Measurements from ENCODE around the gene BCAM. TPM values are rescaled to one million over a fixed set of nuclear protein-coding genes. Genes with fewer than 3 reads are reported as not detected.

BCAM gene
- total RNA-seq, 1 experiment from 2014 or later, result 73.0 TPM

DNA sequence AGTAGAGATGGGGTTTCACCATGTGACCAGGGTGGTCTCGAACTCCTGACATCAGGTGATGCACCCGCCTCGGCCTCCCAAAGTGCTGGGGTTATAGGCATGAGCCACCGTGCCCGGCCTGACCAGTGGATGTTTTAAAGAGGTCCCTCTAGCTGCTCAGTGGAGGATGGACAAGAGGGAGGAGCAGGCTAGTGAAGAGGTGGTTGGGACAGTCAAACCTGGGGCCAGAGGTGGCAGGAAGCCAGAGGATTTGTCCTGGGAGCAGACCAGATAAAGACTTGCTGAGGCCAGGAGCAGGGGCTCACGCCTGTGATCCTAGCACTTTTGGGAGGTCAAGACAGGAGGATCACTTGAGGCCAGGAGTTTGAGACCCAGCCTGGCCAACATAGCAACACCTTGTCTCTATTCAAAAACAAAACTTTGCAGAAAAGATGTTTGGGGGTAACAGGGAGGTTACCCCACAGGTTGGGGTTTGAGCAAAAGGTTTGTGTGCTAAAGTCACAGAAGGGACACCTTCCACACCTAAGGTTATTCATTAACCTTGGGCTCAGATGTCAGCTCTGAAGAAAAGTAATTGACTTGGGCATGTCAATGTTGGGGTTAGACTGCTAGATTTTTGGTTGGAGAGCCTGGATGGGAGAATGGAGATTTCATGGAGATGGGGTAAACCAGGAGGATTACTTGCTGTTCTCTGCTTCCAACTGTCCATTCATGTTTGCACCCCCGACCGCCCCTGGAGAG, 9.0 kb downstream of the BCAM start:
- no peak overlapping the region for H3K18ac ChIP-seq (ENCODE audit: insufficient read length, low read depth, low read length)
- H3K4ac ChIP-seq (ENCODE audit: low read depth, low read length), result no peak overlapping the region
- no peak overlapping the region for H3T11ph ChIP-seq (ENCODE audit: low read length)
- no peaks in the 10 kb centered on the region for H3K9me3 Mint-ChIP-seq
- no peak overlapping the region for H3K23ac ChIP-seq (ENCODE audit: insufficient read length, low read depth, low read length)
- H3K9me3 ChIP-seq (ENCODE audit: control insufficient read depth, low read depth, low read length), result no peaks in the 10 kb centered on the region
- no peak overlapping the region for H2BK20ac ChIP-seq (ENCODE audit: low read depth, low read length, poor library complexity, severe bottlenecking)
- no peaks in the 10 kb centered on the region; the same call in 1 of the 2 replicates for H3K27me3 ChIP-seq (ENCODE audit: insufficient read depth, low read length)
- H3K9ac ChIP-seq (ENCODE audit: extremely low read depth, insufficient read length, low read length), result no peak overlapping the region
- no peak overlapping the region for H2BK120ac ChIP-seq (ENCODE audit: low read depth, low read length, poor library complexity, severe bottlenecking)
- DNase-seq, result no peak
- H4K91ac ChIP-seq (ENCODE audit: insufficient read length, low read depth, low read length), result no peak overlapping the region
- no peak overlapping the region for H2BK12ac ChIP-seq (ENCODE audit: insufficient read length, low read depth, low read length)
- WGBS (ENCODE audit: extremely low coverage, insufficient read length, low lambda C conversion rate), result no CpG with 5 or more reads among the region's 8 CpGs
- H3K4me3 Mint-ChIP-seq, result peak overlapping the region in 1 of 2 experiments; percentile 35; a peak in 3 of 5 replicates
- H4K20me1 ChIP-seq (ENCODE audit: control insufficient read depth, insufficient read depth, insufficient read length), result no peaks in the 10 kb centered on the region
- H3K27ac Mint-ChIP-seq, result 0 out of 7 replicates have a peak overlapping the region, but pooled peaks of 1 of the 3 experiments have one; percentile 50
- H3K79me1 ChIP-seq (ENCODE audit: insufficient read depth, low read depth, low read length, poor library complexity, severe bottlenecking), result no peaks in the 10 kb centered on the region
- no peaks in the 10 kb centered on the region for H3K79me2 ChIP-seq (ENCODE audit: insufficient read depth, low read length)
- H3K36me3 Mint-ChIP-seq (ENCODE audit: insufficient read depth in 1 of 3, low read depth in 3 of 3), result peaks cover 22 to 57% (median 39%) of the 10 kb centered on the region in 3 experiments
- no peak overlapping the region for H2BK15ac ChIP-seq (ENCODE audit: low read depth, low read length)
- no peak overlapping the region for H3K14ac ChIP-seq (ENCODE audit: insufficient read depth, low read length)
- H4K5ac ChIP-seq (ENCODE audit: insufficient read length, low read depth, low read length), result no peak overlapping the region
- no peaks in the 10 kb centered on the region for H3K23me2 ChIP-seq (ENCODE audit: insufficient read length, low read depth, low read length, poor library complexity, severe bottlenecking)
- H3K4me2 ChIP-seq (ENCODE audit: insufficient read depth, insufficient read length, low read length), result no peak overlapping the region
- no peak overlapping the region for H3K56ac ChIP-seq (ENCODE audit: insufficient read length, low read depth, low read length)
- no peak overlapping the region for H2AK5ac ChIP-seq (ENCODE audit: insufficient read length, low read length)
- peaks cover 22% of the 10 kb centered on the region for H3K27me3 Mint-ChIP-seq (ENCODE audit: low read depth)
- H3K4me1 Mint-ChIP-seq, result peaks cover 0 to 5% of the 10 kb centered on the region in 2 experiments; a peak in 1 of 4 replicates
- TF ChIP-seq, protein P1, sequence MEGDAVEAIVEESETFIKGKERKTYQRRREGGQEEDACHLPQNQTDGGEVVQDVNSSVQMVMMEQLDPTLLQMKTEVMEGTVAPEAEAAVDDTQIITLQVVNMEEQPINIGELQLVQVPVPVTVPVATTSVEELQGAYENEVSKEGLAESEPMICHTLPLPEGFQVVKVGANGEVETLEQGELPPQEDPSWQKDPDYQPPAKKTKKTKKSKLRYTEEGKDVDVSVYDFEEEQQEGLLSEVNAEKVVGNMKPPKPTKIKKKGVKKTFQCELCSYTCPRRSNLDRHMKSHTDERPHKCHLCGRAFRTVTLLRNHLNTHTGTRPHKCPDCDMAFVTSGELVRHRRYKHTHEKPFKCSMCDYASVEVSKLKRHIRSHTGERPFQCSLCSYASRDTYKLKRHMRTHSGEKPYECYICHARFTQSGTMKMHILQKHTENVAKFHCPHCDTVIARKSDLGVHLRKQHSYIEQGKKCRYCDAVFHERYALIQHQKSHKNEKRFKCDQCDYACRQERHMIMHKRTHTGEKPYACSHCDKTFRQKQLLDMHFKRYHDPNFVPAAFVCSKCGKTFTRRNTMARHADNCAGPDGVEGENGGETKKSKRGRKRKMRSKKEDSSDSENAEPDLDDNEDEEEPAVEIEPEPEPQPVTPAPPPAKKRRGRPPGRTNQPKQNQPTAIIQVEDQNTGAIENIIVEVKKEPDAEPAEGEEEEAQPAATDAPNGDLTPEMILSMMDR (conservative IDR thresholded peaks at IDR 0.05), result no peak
- H2BK5ac ChIP-seq (ENCODE audit: insufficient read length, low read length), result no peak overlapping the region
- no peak overlapping the region for H4K8ac ChIP-seq (replicated peaks; ENCODE audit: insufficient read length, low read depth, low read length)
- H3K4me1 ChIP-seq (ENCODE audit: insufficient read depth, low read length), result no peaks in the 10 kb centered on the region
- H3K27ac ChIP-seq (ENCODE audit: insufficient read length, low read depth, low read length), result no peak overlapping the region
- H2AFZ ChIP-seq (ENCODE audit: low read length), result no peak overlapping the region

Measured in H9 (cell line).